ENCODE measurements around the gene MTERF4. TPM values are rescaled to one million over a fixed set of nuclear protein-coding genes. Genes with fewer than 3 reads are reported as not detected.

The MTERF4 gene
- total RNA-seq (2014; rRNA removed; shearing (Covaris generic)): 23.0 and 34.4 TPM in 2 replicates

GRCh38 chr2:241102239-241102803 is at the start of gene MTERF4:
Gene MTERF4, minus strand, starts transcription at chr2:241102287. Its CDS starts 14 bp downstream, at chr2:241102273.

GRCh38 chr2:241149925-241150659 is 48.0 kb upstream of the MTERF4 start, which contains the start of gene PPP1R7:
Gene PPP1R7, plus strand, starts transcription at chr2:241150467. Its CDS starts 29 bp downstream, at chr2:241150496.

GRCh38 chr2:241148891-241149674 is 47.0 kb upstream of the MTERF4 start, which contains the start of gene PASK:
Gene PASK, minus strand, starts transcription at chr2:241149472. Its CDS starts 6,440 bp downstream, at chr2:241143032.

Small RNAs within 50 kb of the gene (small RNA-seq; reads per million reads assigned to genes)
- not detected for gene AC005237.2

Other genes with a start within 250 kb of the MTERF4 start
- not detected in 2 replicates for gene AGXT, start 233.5 kb downstream of the MTERF4 start, total RNA-seq (2014; rRNA removed; shearing (Covaris generic))
- not detected in 2 replicates for gene MAB21L4, start 206.1 kb downstream of the MTERF4 start, total RNA-seq (2014; rRNA removed; shearing (Covaris generic))
- not detected in 2 replicates for gene CROCC2, start 196.0 kb downstream of the MTERF4 start, total RNA-seq (2014; rRNA removed; shearing (Covaris generic))
- gene SNED1, start 103.7 kb downstream of the MTERF4 start, total RNA-seq (2014; rRNA removed; shearing (Covaris generic)): 10.2 and 13.6 TPM in 2 replicates
- 4.4 and 4.8 TPM in 2 replicates for gene PASK, start 47.2 kb upstream of the MTERF4 start, total RNA-seq (2014; rRNA removed; shearing (Covaris generic))
- 34.4 and 49.7 TPM in 2 replicates for gene PPP1R7, start 48.2 kb upstream of the MTERF4 start, total RNA-seq (2014; rRNA removed; shearing (Covaris generic))
- gene ANO7, start 86.4 kb upstream of the MTERF4 start, total RNA-seq (2014; rRNA removed; shearing (Covaris generic)): 0.19 and 1.0 TPM in 2 replicates
- gene HDLBP, start 213.4 kb upstream of the MTERF4 start, total RNA-seq (2014; rRNA removed; shearing (Covaris generic)): 326 and 357 TPM in 2 replicates
- gene SEPTIN2, start 213.6 kb upstream of the MTERF4 start, total RNA-seq (2014; rRNA removed; shearing (Covaris generic)): 129 and 137 TPM in 2 replicates

Measured in A375 (cell line).